ENCODE results near the gene MS4A4E.
"Not testable (repeated sequence)": the region's sequence is repeated elsewhere in the genome, so short reads cannot be mapped to it uniquely, and the experiment has no call there.

MS4A4E gene

GRCh38 chr11:60214386-60214785 lies 28.6 kb downstream of the MS4A4E start:
- no peak for DNase-seq

GRCh38 chr11:60211206-60211605 lies 31.7 kb downstream of the MS4A4E start:
- DNase-seq = no peak

GRCh38 chr11:60209977-60210376 lies 33.0 kb downstream of the MS4A4E start:
- DNase-seq = no peak

GRCh38 chr11:60208951-60209350 lies 34.0 kb downstream of the MS4A4E start:
- DNase-seq = no peak

GRCh38 chr11:60208146-60208895 lies 34.6 kb downstream of the MS4A4E start:
- no peak for DNase-seq

- no peak for DNase-seq
Measured at GRCh38 chr11:60206616-60207015, 36.3 kb downstream of the MS4A4E start.

GRCh38 chr11:60204922-60205321 lies 38.0 kb downstream of the MS4A4E start:
- no peak for DNase-seq

GRCh38 chr11:60201334-60201733 lies 41.6 kb downstream of the MS4A4E start:
- not testable (repeated sequence) for DNase-seq

- no peak for DNase-seq
Measured at GRCh38 chr11:60197442-60197841, 45.5 kb downstream of the MS4A4E start.

- DNase-seq = no peak
Measured at GRCh38 chr11:60195923-60196368, 47.0 kb downstream of the MS4A4E start.

GRCh38 chr11:60194511-60194910 lies 48.4 kb downstream of the MS4A4E start:
- DNase-seq = no peak

- peak; percentile 42 for DNase-seq
Measured at GRCh38 chr11:60193687-60194433, 49.1 kb downstream of the MS4A4E start.

- not testable (repeated sequence) for DNase-seq
Measured at GRCh38 chr11:60192564-60192963, 50.4 kb downstream of the MS4A4E start.

GRCh38 chr11:60188481-60188880 lies 54.5 kb downstream of the MS4A4E start:
- not testable (repeated sequence) for DNase-seq

GRCh38 chr11:60186128-60186527 lies 56.8 kb downstream of the MS4A4E start:
- not testable (repeated sequence) for DNase-seq

- DNase-seq = not testable (repeated sequence)
Measured at GRCh38 chr11:60185512-60185827, 57.5 kb downstream of the MS4A4E start.

GRCh38 chr11:60184824-60185511 lies 58.0 kb downstream of the MS4A4E start:
- DNase-seq = peak; percentile 20

- DNase-seq = no peak
Measured at GRCh38 chr11:60183591-60184205, 59.2 kb downstream of the MS4A4E start.

GRCh38 chr11:60182541-60183330 lies 60.2 kb downstream of the MS4A4E start, which contains the start of gene MS4A6A:
Gene MS4A6A, minus strand, starts transcription at chr11:60183083. Its CDS starts 1,356 bp downstream, at chr11:60181727.
- DNase-seq = no peak

GRCh38 chr11:60175860-60176275 lies 67.1 kb downstream of the MS4A4E start:
- DNase-seq = no peak

- no peak for DNase-seq
Measured at GRCh38 chr11:60172011-60172410, 70.9 kb downstream of the MS4A4E start.

GRCh38 chr11:60170566-60170965 lies 72.4 kb downstream of the MS4A4E start:
- no peak for DNase-seq
